ENCODE measurements around the gene ATP9B.
"Not testable (repeated sequence)": the region's sequence is repeated elsewhere in the genome, so short reads cannot be mapped to it uniquely, and the experiment has no call there.

ATP9B gene

GRCh38 chr18:79323471-79323870 is 254.3 kb downstream of the ATP9B start:
- DNase-seq, result peak in 6 of 51 donors; percentile 8 to 26 (median 20)

- no peak for DNase-seq
Measured at GRCh38 chr18:79326413-79327198, 257.4 kb downstream of the ATP9B start.

DNA sequence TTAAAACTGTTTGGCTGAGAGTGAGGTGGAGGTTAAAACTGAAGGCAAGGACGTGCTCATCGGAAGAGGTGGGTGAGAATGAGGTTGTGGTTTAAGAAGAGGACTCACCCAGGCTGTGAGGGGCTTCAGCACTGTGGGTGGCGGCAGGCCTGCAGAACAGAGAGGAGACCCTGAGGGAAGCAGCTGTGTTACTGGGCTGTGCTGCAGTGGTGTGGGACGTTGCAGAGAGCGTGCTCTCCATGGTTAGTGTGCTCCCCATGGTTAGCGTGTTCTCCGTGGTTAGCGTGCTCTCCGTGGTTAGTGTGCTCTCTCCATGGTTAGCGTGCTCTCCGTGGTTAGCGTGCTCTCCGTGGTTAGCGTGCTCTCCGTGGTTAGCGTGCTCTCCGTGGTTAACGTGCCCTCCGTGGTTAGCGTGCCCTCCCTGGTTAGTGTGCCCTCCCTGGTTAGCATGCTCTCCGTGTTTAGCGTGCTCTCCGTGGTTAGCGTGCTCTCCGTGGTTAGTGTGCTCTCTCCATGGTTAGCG is 258.1 kb downstream of the ATP9B start:
- no peak for DNase-seq

- DNase-seq, result not testable (repeated sequence)
Measured at GRCh38 chr18:79327915-79328314, 258.7 kb downstream of the ATP9B start.

- DNase-seq, result no peak
Measured at GRCh38 chr18:79328887-79329286, 259.7 kb downstream of the ATP9B start.

DNA sequence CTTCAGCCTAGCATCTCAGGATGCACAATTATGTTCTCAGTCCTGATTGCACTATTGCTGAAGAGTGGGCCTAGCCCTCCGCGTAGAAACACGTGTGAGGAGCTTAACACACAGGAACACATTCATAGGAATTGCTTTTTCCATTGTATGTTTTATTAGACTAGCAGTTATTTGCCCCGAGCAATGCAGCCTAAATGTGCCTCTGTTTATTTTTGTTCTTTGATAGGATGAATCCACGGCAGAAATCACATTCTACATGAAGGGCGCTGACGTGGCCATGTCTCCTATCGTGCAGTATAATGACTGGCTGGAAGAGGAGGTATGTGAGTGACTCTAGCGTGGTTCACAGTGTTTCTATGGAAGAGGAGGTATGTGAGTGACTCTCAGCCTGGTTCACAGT is 260.6 kb downstream of the ATP9B start:
- DNase-seq, result no peak

- no peak for DNase-seq
Measured at GRCh38 chr18:79332646-79333045, 263.5 kb downstream of the ATP9B start.

GRCh38 chr18:79333046-79333445 is 263.9 kb downstream of the ATP9B start:
- no peak for DNase-seq

DNA sequence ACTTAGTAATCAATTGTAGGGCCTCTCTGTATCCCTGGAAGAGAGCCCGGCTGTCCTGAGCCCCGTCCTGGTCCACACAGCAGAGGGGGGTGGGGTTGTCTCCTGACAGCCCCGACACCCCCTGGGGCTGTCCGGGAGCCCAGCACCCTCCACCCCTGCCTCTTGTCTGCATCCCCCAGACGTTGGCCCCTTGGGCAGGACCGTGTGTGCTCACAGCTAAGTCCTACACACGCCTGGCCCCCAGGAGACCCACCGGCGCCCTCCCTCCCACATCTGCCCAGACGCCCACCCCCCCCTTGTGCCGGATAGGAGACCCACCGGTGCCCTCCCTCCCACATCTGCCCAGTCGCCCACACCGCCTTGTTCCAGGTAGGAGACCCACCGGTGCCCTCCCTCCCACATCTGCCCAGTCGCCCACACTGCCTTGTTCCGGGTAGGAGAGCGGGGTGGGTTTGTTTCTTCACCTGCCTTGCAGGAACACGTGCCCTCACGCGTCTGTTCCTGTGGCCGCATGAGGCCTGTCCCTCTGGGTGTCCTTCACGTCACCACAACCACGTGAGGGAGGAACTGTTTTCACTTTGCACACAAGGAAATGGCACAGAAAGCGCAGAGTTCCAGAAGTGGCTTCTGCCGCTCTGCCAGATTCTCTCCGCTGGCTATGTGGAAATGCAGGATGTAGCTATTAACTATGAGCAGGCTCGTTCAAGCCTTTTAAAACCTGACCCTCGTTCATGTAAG is 265.5 kb downstream of the ATP9B start:
- no peak for DNase-seq

DNA sequence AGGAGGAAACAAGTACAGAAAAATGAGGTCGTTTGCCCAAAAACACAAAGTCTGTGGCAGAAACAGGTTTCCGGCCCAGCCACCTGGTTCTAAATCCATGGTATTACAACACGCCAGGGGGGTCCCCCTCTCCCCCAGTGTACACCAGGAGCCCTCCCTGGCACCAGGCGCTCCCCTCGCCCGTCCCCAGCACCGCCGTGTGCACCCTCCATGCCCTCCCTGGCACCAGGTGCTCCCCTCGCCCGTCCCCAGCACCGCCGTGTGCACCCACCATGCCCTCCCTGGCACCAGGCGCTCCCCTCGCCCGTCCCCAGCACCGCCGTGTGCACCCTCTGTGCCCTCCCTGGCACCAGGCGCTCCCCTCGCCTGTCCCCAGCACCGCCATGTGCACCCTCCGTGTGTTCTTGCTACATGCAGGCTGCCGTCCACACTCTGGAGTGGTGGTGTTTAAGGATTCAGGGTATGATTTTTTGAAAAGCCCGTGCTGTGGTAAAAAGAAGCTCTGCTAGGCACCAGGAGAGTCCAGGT is 266.7 kb downstream of the ATP9B start:
- DNase-seq, result no peak

- no peak for DNase-seq
Measured at GRCh38 chr18:79336556-79337142, 267.5 kb downstream of the ATP9B start.

- no peak for DNase-seq
Measured at GRCh38 chr18:79337184-79337583, 268.0 kb downstream of the ATP9B start.

DNA sequence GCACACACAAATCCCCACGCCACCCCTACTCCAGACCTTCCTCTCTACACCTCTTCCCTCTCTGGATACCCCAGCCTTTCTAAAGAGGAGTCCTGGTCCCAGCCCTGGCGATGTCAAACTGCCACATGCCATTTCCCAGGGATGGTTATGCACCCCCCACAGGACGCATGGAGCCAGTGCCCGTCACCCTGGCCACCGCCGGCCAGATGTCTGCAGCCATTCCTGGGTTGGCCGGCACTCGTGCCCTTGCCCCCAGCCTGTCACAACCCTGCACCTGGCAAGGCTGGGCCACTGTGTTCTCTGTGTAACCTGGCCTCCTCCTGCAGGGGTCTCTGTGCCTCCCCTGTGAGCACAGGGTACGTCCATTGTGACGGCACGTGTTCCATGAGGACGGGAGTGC is 268.4 kb downstream of the ATP9B start:
- DNase-seq, result no peak

GRCh38 chr18:79339094-79339908 is 270.1 kb downstream of the ATP9B start:
- DNase-seq, result no peak

DNA sequence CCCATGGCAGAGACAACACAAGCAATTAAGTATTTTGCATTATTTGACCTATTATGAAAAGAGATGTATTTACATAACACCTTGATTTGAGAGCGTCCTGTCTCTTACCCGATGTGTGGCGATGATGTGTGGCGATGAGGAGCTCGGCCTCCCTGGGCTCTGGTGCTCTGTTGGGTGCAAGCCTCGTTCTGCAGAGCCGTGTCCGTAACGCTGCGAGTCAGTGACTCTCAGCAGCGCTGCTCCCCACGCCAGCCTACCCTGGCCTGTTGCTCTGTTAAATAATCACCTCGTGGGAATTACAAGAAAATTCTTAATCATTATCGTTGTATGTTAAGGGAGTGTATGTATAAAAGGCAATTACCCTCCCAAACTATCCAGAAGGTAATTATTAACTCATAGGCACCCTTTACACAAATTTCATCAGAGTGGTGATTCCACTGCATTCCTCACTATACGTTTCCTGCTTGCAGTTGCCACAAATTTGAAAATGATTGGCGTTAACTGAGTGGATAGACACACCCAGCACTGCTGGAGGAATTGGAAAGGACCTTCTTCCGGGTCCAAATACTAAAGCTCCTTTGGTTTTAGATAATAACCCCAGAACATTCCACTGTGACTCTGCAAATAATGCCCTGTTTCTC is 274.5 kb downstream of the ATP9B start:
- DNase-seq, result no peak

DNA sequence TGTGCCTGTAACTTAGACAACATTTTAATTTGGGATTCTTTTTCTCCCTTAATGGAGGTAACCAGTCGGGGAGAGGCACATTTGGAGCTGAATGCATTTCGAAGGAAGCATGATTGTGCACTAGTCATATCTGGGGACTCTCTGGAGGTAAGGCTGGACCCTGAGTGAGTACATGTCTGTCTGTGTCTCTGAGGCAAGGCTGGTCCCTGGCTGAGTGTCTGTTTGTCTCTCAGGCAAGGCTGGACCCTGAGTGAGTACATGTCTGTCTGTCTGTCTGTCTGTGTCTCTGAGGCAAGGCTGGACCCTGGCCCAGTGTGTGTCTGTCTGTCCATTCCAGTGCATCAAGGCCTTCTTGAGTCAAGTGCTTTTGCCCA is 275.0 kb downstream of the ATP9B start:
- no peak for DNase-seq

DNA sequence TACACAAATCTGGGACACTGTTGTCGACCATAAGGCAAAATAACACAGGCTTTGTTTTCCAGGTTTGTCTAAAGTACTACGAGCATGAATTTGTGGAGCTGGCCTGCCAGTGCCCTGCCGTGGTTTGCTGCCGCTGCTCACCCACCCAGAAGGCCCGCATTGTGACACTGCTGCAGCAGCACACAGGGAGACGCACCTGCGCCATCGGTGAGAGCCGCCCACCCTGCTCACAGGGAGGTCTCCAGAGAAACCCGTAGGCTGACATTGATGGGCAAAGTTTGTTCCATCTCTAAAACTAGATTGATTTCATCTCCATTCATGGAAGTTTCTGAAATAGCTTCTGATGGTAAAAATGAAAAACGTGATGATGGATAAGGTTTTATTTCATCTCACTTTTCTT is 276.2 kb downstream of the ATP9B start:
- DNase-seq, result no peak

GRCh38 chr18:79345981-79346380 is 276.8 kb downstream of the ATP9B start:
- no peak for DNase-seq

- DNase-seq, result no peak
Measured at GRCh38 chr18:79348066-79348465, 278.9 kb downstream of the ATP9B start.

DNA sequence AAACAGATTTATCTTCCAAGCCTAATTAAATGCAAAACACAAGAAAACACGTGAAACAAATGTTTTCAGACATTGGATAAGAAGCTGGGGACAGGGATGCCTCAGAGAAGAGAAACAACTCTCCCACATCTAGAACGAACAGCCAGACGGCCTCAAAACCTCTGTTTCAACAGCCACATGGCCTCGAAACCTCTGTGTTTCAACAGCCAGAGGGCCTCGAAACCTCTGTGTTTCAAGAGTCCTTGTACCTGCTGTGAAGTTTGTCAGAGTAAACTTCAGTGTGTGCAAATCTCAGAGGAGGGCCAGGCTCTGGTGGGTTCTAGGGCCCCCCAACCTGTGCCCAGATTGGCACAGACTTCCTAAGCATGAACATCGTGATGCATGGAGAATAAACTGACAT is 283.2 kb downstream of the ATP9B start:
- DNase-seq, result no peak

- DNase-seq, result peak in 27 of 51 donors; percentile 10 to 78 (median 38)
Measured at GRCh38 chr18:79353267-79353666, 284.1 kb downstream of the ATP9B start.

Measured in hypothalamus (tissue), 51 donors.